ENCODE data around the gene WNT8A. TPM values are rescaled to one million over a fixed set of nuclear protein-coding genes. Genes with fewer than 3 reads are reported as not detected.

WNT8A gene
- total RNA-seq, 4 donors from 2014 or later: not detected

- Histone ChIP-seq H3K27ac (no peak overlapping the region), H3K27me3 (peaks cover 25% of the 10 kb centered on the region), H3K4me3 (no peak overlapping the region), H3K9me3 (no peaks in the 10 kb centered on the region), H3K36me3 (no peaks in the 10 kb centered on the region), H3K4me1 (no peaks in the 10 kb centered on the region)
- ATAC-seq: no peak
- TF ChIP-seq EP300 (IDR thresholded peaks at IDR 0.05) (no peak), POLR2A (IDR thresholded peaks at IDR 0.05) (no peak)
- WGBS, 2 donors (ENCODE audit: low coverage in 1 of 2): 79 to 84% methylated on average over 2 of the region's 2 CpGs
Measured at GRCh38 chr5:138096363-138096762, 12.5 kb downstream of the WNT8A start.

- Histone ChIP-seq H3K36me3 (no peaks in the 10 kb centered on the region), H3K9me3 (no peaks in the 10 kb centered on the region), H3K27me3 (peaks cover 25% of the 10 kb centered on the region), H3K4me1 (no peaks in the 10 kb centered on the region), H3K4me3 (no peak overlapping the region), H3K27ac (no peak overlapping the region)
- ATAC-seq: no peak
- 80 to 92% methylated on average over 2 to 8 of the region's 11 CpGs for WGBS, 2 donors (ENCODE audit: low coverage in 1 of 2)
- TF ChIP-seq POLR2AphosphoS5 (IDR thresholded peaks at IDR 0.05) (no peak), EP300 (IDR thresholded peaks at IDR 0.05) (no peak), POLR2A (IDR thresholded peaks at IDR 0.05) (no peak), CTCF (IDR thresholded peaks at IDR 0.05) (no peak)
Measured at GRCh38 chr5:138096997-138097828, 13.4 kb downstream of the WNT8A start.

DNA sequence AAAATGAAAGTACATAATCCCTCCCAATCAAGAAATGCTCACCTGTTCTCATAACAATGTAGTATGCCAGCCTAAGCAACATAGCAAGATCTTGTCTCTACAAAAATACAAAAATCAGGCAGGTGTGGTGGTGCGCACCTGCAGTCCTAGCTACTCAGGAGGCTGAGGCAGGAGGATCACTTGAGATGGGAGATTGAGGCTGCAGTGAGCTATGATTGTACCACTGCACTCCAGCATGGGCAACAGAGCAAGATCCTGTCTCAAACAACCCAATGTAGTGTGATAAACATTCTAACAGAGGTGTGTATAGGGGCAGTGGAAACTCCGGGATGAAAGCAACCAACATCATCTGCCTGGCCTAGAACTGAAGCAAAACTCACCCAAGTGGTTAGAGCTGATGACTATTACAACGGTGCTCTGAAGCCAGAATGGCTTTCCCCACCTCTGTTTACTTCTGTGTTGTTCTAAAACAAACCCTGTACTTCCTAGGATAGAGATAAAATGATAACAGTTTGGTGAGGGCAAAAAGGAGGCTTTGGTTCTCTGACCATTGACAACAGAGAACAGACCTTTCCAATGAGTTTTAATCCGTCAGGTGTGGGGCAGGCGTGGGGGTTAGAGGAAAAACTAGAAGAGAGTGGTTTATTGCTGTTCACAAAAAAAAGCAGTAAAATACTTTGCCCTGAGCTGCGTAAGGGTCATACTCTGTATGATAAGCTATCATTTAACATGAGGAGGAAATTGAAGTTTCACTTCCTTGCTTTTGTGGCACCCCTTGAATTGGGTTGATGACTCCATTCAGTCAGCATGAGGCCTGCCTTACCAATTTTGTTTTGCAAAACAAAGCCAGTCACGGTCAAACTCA, 18.9 kb downstream of the WNT8A start:
- Histone ChIP-seq H3K4me3 (no peak overlapping the region), H3K27me3 (peaks cover 20% of the 10 kb centered on the region), H3K9me3 (no peaks in the 10 kb centered on the region), H3K36me3 (no peaks in the 10 kb centered on the region), H3K4me1 (no peaks in the 10 kb centered on the region), H3K27ac (no peak overlapping the region)
- TF ChIP-seq POLR2AphosphoS5 (IDR thresholded peaks at IDR 0.05): no peak
- no peak for TF ChIP-seq POLR2A (IDR thresholded peaks at IDR 0.05)
- no peak for TF ChIP-seq EP300 (IDR thresholded peaks at IDR 0.05)
- no peak for TF ChIP-seq CTCF (IDR thresholded peaks at IDR 0.05)
- 70 to 77% methylated on average over 4 to 7 of the region's 7 CpGs for WGBS, 2 donors (ENCODE audit: low coverage in 1 of 2)
- no peak for ATAC-seq

DNA sequence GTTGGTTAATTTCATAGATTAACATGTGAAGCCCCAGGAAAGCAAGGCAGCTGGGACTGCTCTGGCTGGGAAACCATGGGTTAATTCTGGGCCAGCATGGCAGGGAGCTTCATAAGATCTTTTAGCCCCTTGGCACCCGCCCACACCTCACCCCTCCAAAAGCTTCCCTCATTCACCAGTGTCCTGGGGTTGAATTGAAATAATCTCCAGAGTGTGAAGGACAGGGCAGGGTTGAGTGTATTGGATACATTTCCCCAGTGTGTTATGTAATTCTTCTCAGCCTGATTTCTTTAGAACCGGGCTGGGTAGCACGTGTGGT, 19.4 kb downstream of the WNT8A start:
- TF ChIP-seq POLR2AphosphoS5 (IDR thresholded peaks at IDR 0.05): no peak
- no peak for TF ChIP-seq CTCF (IDR thresholded peaks at IDR 0.05)
- TF ChIP-seq EP300 (IDR thresholded peaks at IDR 0.05): no peak
- no peak for TF ChIP-seq POLR2A (IDR thresholded peaks at IDR 0.05)
- Histone ChIP-seq H3K27ac (no peak overlapping the region), H3K4me1 (no peaks in the 10 kb centered on the region), H3K4me3 (no peak overlapping the region), H3K36me3 (no peaks in the 10 kb centered on the region), H3K27me3 (peaks cover 15% of the 10 kb centered on the region), H3K9me3 (no peaks in the 10 kb centered on the region)
- no peak for ATAC-seq
- 7 to 20% methylated on average over 2 of the region's 3 CpGs for WGBS, 2 donors (ENCODE audit: low coverage in 1 of 2)

DNA sequence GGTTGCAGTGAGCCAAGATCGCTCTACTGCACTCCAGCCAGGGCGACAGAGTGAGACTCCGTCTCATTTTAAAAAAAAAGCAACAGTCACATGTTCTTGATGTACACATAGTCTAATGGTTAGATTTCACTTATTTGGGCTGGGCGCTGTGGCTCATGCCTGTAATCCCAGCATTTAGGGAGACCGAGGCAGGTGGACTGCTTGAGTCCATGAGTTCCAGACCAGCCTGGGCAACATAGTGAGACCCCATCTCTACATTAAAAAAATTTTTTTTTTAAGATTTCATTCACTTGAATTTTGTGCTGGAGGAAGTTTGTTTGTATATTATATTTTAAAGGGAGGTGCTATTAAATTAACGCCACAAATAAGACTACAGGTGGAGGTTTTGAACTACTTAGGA, 21.9 kb downstream of the WNT8A start:
- H3K27me3 ChIP-seq: peaks cover 2% of the 10 kb centered on the region
- no peak for ATAC-seq
- no peaks in the 10 kb centered on the region for H3K4me1 ChIP-seq
- H3K27ac ChIP-seq: no peak overlapping the region
- TF ChIP-seq POLR2A (IDR thresholded peaks at IDR 0.05) (no peak), CTCF (IDR thresholded peaks at IDR 0.05) (no peak), EP300 (IDR thresholded peaks at IDR 0.05) (no peak), POLR2AphosphoS5 (IDR thresholded peaks at IDR 0.05) (no peak)
- H3K4me3 ChIP-seq: no peak overlapping the region
- H3K9me3 ChIP-seq: no peaks in the 10 kb centered on the region
- no peaks in the 10 kb centered on the region for H3K36me3 ChIP-seq
- 78 to 82% methylated on average over 5 of the region's 6 CpGs for WGBS, 2 donors (ENCODE audit: low coverage in 1 of 2)
